Astrocyte (in vitro differentiated cells and primary cell): ENCODE data around the gene FGGY.

Experiments
- EZH2 ChIP-seq: IDR thresholded peaks from 2 replicates; pipeline ENCODE4 v1.6.1; 2012; ENCODE audit warnings: mild to moderate bottlenecking, low read length, inconsistent platforms; ENCODE audit not compliant: insufficient read depth
- TF ChIP-seq, protein P1 (sequence below): IDR thresholded peaks from 2 replicates; pipeline ENCODE4 v1.5.1; 2011; ENCODE audit warnings: low read depth, mild to moderate bottlenecking, inconsistent platforms, low read length, moderate library complexity; ENCODE audit not compliant: insufficient read depth

DNA sequence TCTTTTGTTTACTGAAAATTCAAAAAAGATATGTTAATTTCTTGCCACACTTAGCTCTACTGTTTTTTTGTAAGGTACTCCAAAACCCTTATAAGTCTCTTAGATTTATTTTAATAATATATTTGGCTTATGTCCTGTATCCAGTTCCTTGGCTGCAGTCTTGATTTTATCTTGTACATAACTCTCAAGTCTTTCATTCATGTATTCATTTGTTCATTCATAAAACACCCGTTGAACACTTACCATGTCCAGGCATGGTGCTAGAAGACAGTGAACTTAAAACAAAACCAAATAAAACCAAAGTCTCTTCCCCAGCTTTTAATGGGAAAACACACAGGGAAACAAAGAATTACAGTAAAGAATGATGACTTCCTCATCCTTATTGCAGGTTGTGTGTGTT lies 215.8 kb downstream of the FGGY start:
- TF ChIP-seq, protein P1, sequence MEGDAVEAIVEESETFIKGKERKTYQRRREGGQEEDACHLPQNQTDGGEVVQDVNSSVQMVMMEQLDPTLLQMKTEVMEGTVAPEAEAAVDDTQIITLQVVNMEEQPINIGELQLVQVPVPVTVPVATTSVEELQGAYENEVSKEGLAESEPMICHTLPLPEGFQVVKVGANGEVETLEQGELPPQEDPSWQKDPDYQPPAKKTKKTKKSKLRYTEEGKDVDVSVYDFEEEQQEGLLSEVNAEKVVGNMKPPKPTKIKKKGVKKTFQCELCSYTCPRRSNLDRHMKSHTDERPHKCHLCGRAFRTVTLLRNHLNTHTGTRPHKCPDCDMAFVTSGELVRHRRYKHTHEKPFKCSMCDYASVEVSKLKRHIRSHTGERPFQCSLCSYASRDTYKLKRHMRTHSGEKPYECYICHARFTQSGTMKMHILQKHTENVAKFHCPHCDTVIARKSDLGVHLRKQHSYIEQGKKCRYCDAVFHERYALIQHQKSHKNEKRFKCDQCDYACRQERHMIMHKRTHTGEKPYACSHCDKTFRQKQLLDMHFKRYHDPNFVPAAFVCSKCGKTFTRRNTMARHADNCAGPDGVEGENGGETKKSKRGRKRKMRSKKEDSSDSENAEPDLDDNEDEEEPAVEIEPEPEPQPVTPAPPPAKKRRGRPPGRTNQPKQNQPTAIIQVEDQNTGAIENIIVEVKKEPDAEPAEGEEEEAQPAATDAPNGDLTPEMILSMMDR = no peak
- no peak for TF ChIP-seq EZH2
